Measurements from ENCODE around the gene DYRK3.
"Not testable (repeated sequence)": the region's sequence is repeated elsewhere in the genome, so short reads cannot be mapped to it uniquely, and the experiment has no call there.

DYRK3 gene

GRCh38 chr1:206631085-206631509 is 4.2 kb upstream of the DYRK3 start:
- no peak for DNase-seq (ENCODE audit: low spot score)

GRCh38 chr1:206633708-206634121 is 1.6 kb upstream of the DYRK3 start:
- DNase-seq (ENCODE audit: low spot score), result no peak

- DNase-seq (ENCODE audit: low spot score), result peak; percentile 87
Measured at GRCh38 chr1:206634365-206635079, 814 bp upstream of the DYRK3 start.

GRCh38 chr1:206635978-206636345 is 626 bp downstream of the DYRK3 start:
- DNase-seq (ENCODE audit: low spot score), result no peak

GRCh38 chr1:206636671-206637070 is 1.3 kb downstream of the DYRK3 start:
- no peak for DNase-seq (ENCODE audit: low spot score)

- no peak for DNase-seq (ENCODE audit: low spot score)
Measured at GRCh38 chr1:206637605-206638004, 2.3 kb downstream of the DYRK3 start.

GRCh38 chr1:206642074-206642473 is 6.7 kb downstream of the DYRK3 start:
- not testable (repeated sequence) for DNase-seq (ENCODE audit: low spot score)

GRCh38 chr1:206643118-206643698 is 7.9 kb downstream of the DYRK3 start:
- no peak for DNase-seq (ENCODE audit: low spot score)

GRCh38 chr1:206646504-206646903 is 11.2 kb downstream of the DYRK3 start:
- DNase-seq (ENCODE audit: low spot score), result no peak

GRCh38 chr1:206647224-206647623 is 11.9 kb downstream of the DYRK3 start:
- no peak for DNase-seq (ENCODE audit: low spot score)

GRCh38 chr1:206649261-206649921 is 14.1 kb downstream of the DYRK3 start:
- DNase-seq (ENCODE audit: low spot score), result no peak

GRCh38 chr1:206651014-206651413 is 15.7 kb downstream of the DYRK3 start:
- no peak for DNase-seq (ENCODE audit: low spot score)

GRCh38 chr1:206651958-206652890 is 16.9 kb downstream of the DYRK3 start:
- no peak for DNase-seq (ENCODE audit: low spot score)

GRCh38 chr1:206653715-206654459 is 18.6 kb downstream of the DYRK3 start:
- DNase-seq (ENCODE audit: low spot score), result no peak

GRCh38 chr1:206654828-206655227 is 19.5 kb downstream of the DYRK3 start:
- DNase-seq (ENCODE audit: low spot score), result no peak

GRCh38 chr1:206655471-206655882 is 20.1 kb downstream of the DYRK3 start:
- no peak for DNase-seq (ENCODE audit: low spot score)

- DNase-seq (ENCODE audit: low spot score), result no peak
Measured at GRCh38 chr1:206656936-206657335, 21.6 kb downstream of the DYRK3 start.

GRCh38 chr1:206657751-206658150 is 22.4 kb downstream of the DYRK3 start:
- DNase-seq (ENCODE audit: low spot score), result no peak

- DNase-seq (ENCODE audit: low spot score), result peak; percentile 71
Measured at GRCh38 chr1:206658264-206658980, 23.1 kb downstream of the DYRK3 start.

GRCh38 chr1:206658981-206659273 is 23.6 kb downstream of the DYRK3 start:
- no peak for DNase-seq (ENCODE audit: low spot score)

- no peak for DNase-seq (ENCODE audit: low spot score)
Measured at GRCh38 chr1:206660136-206660535, 24.8 kb downstream of the DYRK3 start.

Measured in left forelimb (tissue), 1 donor.